CD4-positive, CD25-positive, alpha-beta regulatory T cell (primary cell): ENCODE results near the gene OR2T27. TPM values are rescaled to one million over a fixed set of nuclear protein-coding genes. Genes with fewer than 3 reads are reported as not detected.
"Not testable (repeated sequence)": the region's sequence is repeated elsewhere in the genome, so short reads cannot be mapped to it uniquely, and the experiment has no call there.

Experiments
- ATAC-seq, 2 donors: fragments of 150-1000 bp; cut with Tn5 transposase; one replicate each; pipeline ENCODE4 v1.10.0; 2021; ENCODE audit warnings: low read depth in 2 of 2, moderate number of reproducible peaks in 2 of 2, moderate library complexity in 1 of 2
- DNase-seq, 3 donors: peaks; one replicate each; pipeline versions ENCODE4 v3.0.0 to v3.0.0-alpha.2; 2012 to 2022; ENCODE audit warnings: mixed read lengths in 1 of 3
- H3K27ac ChIP-seq: one replicate; pipeline ENCODE4 v1.7.0; 2013; ENCODE audit warnings: mild to moderate bottlenecking, low read length; ENCODE audit not compliant: insufficient read depth, poor library complexity, severe bottlenecking
- H3K27me3 ChIP-seq: one replicate; pipeline ENCODE4 v1.7.0; 2013; ENCODE audit warnings: low read length; ENCODE audit not compliant: control insufficient read depth, insufficient read depth
- H3K36me3 ChIP-seq: one replicate; pipeline ENCODE4 v1.7.0; 2013; ENCODE audit warnings: mild to moderate bottlenecking, low read length, moderate library complexity; ENCODE audit not compliant: control insufficient read depth, insufficient read depth
- H3K4me1 ChIP-seq: 2 replicates; pipeline ENCODE4 v1.7.0; 2013; ENCODE audit warnings: mild to moderate bottlenecking, low read length; ENCODE audit not compliant: insufficient read depth, control insufficient read depth, poor library complexity, severe bottlenecking
- H3K4me3 ChIP-seq: one replicate; pipeline ENCODE4 v1.7.0; 2013; ENCODE audit warnings: low read depth, mild to moderate bottlenecking, low read length, moderate library complexity
- H3K9me3 ChIP-seq, 2 experiments: 1 replicate in 1 of 2; 2 replicates in 1 of 2; pipeline ENCODE4 v1.7.0; 2013; ENCODE audit warnings: low read length in 2 of 2, mild to moderate bottlenecking in 1 of 2, moderate library complexity in 1 of 2; ENCODE audit not compliant: control insufficient read depth in 2 of 2
- H3K27ac Mint-ChIP-seq, 3 donors: one replicate each; pipeline ENCODE4 v1.8.0; 2020 to 2022; ENCODE audit warnings: mild to moderate bottlenecking in 3 of 3, mixed read lengths in 3 of 3, moderate library complexity in 2 of 3
- H3K27me3 Mint-ChIP-seq: one replicate; pipeline ENCODE4 v1.8.0; 2022; ENCODE audit warnings: mild to moderate bottlenecking, mixed read lengths
- H3K36me3 Mint-ChIP-seq: one replicate; pipeline ENCODE4 v1.8.0; 2020; ENCODE audit warnings: mixed read lengths
- H3K4me1 Mint-ChIP-seq, 4 donors: one replicate each; pipeline ENCODE4 v1.8.0; 2020 to 2022; ENCODE audit warnings: mixed read lengths in 4 of 4, mild to moderate bottlenecking in 1 of 4
- H3K4me3 Mint-ChIP-seq, 4 donors: one replicate each; pipeline ENCODE4 v1.8.0; 2020 to 2022; ENCODE audit warnings: mild to moderate bottlenecking in 4 of 4, mixed read lengths in 4 of 4, moderate library complexity in 3 of 4
- H3K9me3 Mint-ChIP-seq, 7 donors: one replicate each; pipeline ENCODE4 v1.8.0; 2020 to 2022; ENCODE audit warnings: mixed read lengths in 7 of 7, mild to moderate bottlenecking in 3 of 7, moderate library complexity in 2 of 7
- polyA plus RNA-seq, 4 donors: library from polyadenylated mRNA; unstranded; fragments of 300-500 nt; fragmentation: Illumina TruSeq; gene quantifications; one replicate each; pipeline ENCODE4 v1.2.3, GENCODE V29; 2021
- total RNA-seq: library from RNA; stranded (reverse); gene quantifications from one replicate; pipeline ENCODE4 v1.2.3, GENCODE V29; 2022

Gene OR2T27
- total and polyA plus RNA-seq, 5 donors from 2014 or later, result not detected

GRCh38 chr1:248695451-248696132 is 40.3 kb upstream of the OR2T27 start:
- ATAC-seq, result no peak
- no peaks in the 10 kb centered on the region for H3K36me3 Mint-ChIP-seq
- DNase-seq, result no peak
- H3K4me1 ChIP-seq, result no peaks in the 10 kb centered on the region
- H3K27ac ChIP-seq, result no peak overlapping the region
- no peaks in the 10 kb centered on the region for H3K9me3 ChIP-seq
- no peaks in the 10 kb centered on the region for H3K36me3 ChIP-seq
- H3K4me1 Mint-ChIP-seq, result no peaks in the 10 kb centered on the region
- no peak overlapping the region for H3K4me3 Mint-ChIP-seq
- peaks cover 0 to 4% (median 0%) of the 10 kb centered on the region in 7 donors for H3K9me3 Mint-ChIP-seq
- no peaks in the 10 kb centered on the region for H3K27me3 ChIP-seq
- H3K4me3 ChIP-seq, result no peak overlapping the region
- no peak overlapping the region for H3K27ac Mint-ChIP-seq
- no peaks in the 10 kb centered on the region for H3K27me3 Mint-ChIP-seq

- ATAC-seq (no peak), DNase-seq (no peak)
- Mint-ChIP-seq H3K4me3 (no peak overlapping the region), H3K9me3 (peaks cover 0 to 11% (median 0%) of the 10 kb centered on the region in 7 donors), H3K36me3 (no peaks in the 10 kb centered on the region), H3K4me1 (peaks cover 0 to 3% (median 1%) of the 10 kb centered on the region in 4 donors), H3K27ac (no peak overlapping the region), H3K27me3 (peaks cover 4% of the 10 kb centered on the region)
- Histone ChIP-seq H3K27ac (no peak overlapping the region), H3K36me3 (no peaks in the 10 kb centered on the region), H3K4me1 (no peaks in the 10 kb centered on the region), H3K27me3 (no peaks in the 10 kb centered on the region), H3K9me3 (no peaks in the 10 kb centered on the region), H3K4me3 (no peak overlapping the region)
Observed at GRCh38 chr1:248691567-248692155, 36.3 kb upstream of the OR2T27 start.

- DNase-seq (no peak), ATAC-seq (no peak)
- Mint-ChIP-seq H3K4me3 (no peak overlapping the region), H3K27me3 (peaks cover 4% of the 10 kb centered on the region), H3K36me3 (no peaks in the 10 kb centered on the region), H3K9me3 (peaks cover 0 to 11% (median 0%) of the 10 kb centered on the region in 7 donors), H3K4me1 (peaks cover 0 to 4% (median 1%) of the 10 kb centered on the region in 4 donors), H3K27ac (no peak overlapping the region)
- Histone ChIP-seq H3K36me3 (no peaks in the 10 kb centered on the region), H3K4me1 (no peaks in the 10 kb centered on the region), H3K9me3 (no peaks in the 10 kb centered on the region), H3K27me3 (no peaks in the 10 kb centered on the region), H3K4me3 (no peak overlapping the region), H3K27ac (no peak overlapping the region)
Observed at GRCh38 chr1:248688527-248689298, 33.4 kb upstream of the OR2T27 start.

GRCh38 chr1:248686815-248687214 is 31.5 kb upstream of the OR2T27 start:
- peaks cover 0 to 4% (median 1%) of the 10 kb centered on the region in 4 donors for H3K4me1 Mint-ChIP-seq
- Histone ChIP-seq H3K27ac (no peak overlapping the region), H3K36me3 (no peaks in the 10 kb centered on the region), H3K27me3 (no peaks in the 10 kb centered on the region), H3K4me3 (no peak overlapping the region), H3K4me1 (no peaks in the 10 kb centered on the region), H3K9me3 (no peaks in the 10 kb centered on the region)
- peak in 1 of 3 donors; percentile 34 for DNase-seq
- ATAC-seq, result peak in 1 of 2 donors; percentile 34
- no peak overlapping the region for H3K27ac Mint-ChIP-seq
- H3K4me3 Mint-ChIP-seq, result no peak overlapping the region
- peaks cover 0 to 8% (median 0%) of the 10 kb centered on the region in 7 donors for H3K9me3 Mint-ChIP-seq
- H3K27me3 Mint-ChIP-seq, result peaks cover 4% of the 10 kb centered on the region
- no peaks in the 10 kb centered on the region for H3K36me3 Mint-ChIP-seq

- Histone ChIP-seq H3K4me1 (no peaks in the 10 kb centered on the region), H3K36me3 (no peaks in the 10 kb centered on the region), H3K27me3 (no peaks in the 10 kb centered on the region), H3K9me3 (no peaks in the 10 kb centered on the region), H3K4me3 (no peak overlapping the region), H3K27ac (no peak overlapping the region)
- Mint-ChIP-seq H3K36me3 (no peaks in the 10 kb centered on the region), H3K27ac (no peak overlapping the region), H3K4me3 (no peak overlapping the region), H3K4me1 (peaks cover 0 to under 1% (median 0%) of the 10 kb centered on the region in 4 donors), H3K27me3 (no peaks in the 10 kb centered on the region), H3K9me3 (peaks cover 0 to 1% (median 0%) of the 10 kb centered on the region in 7 donors)
- DNase-seq, result no peak
- no peak for ATAC-seq
Observed at GRCh38 chr1:248681651-248682050, 26.3 kb upstream of the OR2T27 start.

- Mint-ChIP-seq H3K4me1 (no peaks in the 10 kb centered on the region), H3K4me3 (no peak overlapping the region), H3K9me3 (peaks cover 0 to 7% (median 3%) of the 10 kb centered on the region in 7 donors), H3K27me3 (no peaks in the 10 kb centered on the region), H3K27ac (no peak overlapping the region), H3K36me3 (no peaks in the 10 kb centered on the region)
- H3K27ac ChIP-seq, result no peak overlapping the region
- no peaks in the 10 kb centered on the region for H3K27me3 ChIP-seq
- no peak for ATAC-seq
- no peak for DNase-seq
- H3K4me1 ChIP-seq, result no peaks in the 10 kb centered on the region
- H3K9me3 ChIP-seq, result peaks cover 8 to 9% of the 10 kb centered on the region in 2 experiments
- H3K36me3 ChIP-seq, result no peaks in the 10 kb centered on the region
- no peak overlapping the region for H3K4me3 ChIP-seq
Observed at GRCh38 chr1:248670003-248670402, 14.7 kb upstream of the OR2T27 start.

- not testable (repeated sequence) for H3K4me3 Mint-ChIP-seq, H3K36me3 ChIP-seq, H3K27ac Mint-ChIP-seq, H3K27me3 Mint-ChIP-seq, H3K4me3 ChIP-seq, H3K9me3 ChIP-seq, H3K4me1 Mint-ChIP-seq, H3K36me3 Mint-ChIP-seq, H3K27ac ChIP-seq, H3K4me1 ChIP-seq, H3K9me3 Mint-ChIP-seq, DNase-seq, H3K27me3 ChIP-seq
- peak in 1 of 2 donors; percentile 48 for ATAC-seq
Observed at GRCh38 chr1:248663453-248664328, 8.4 kb upstream of the OR2T27 start.
